Retinal pigment epithelial cell (primary cell): ENCODE results near the gene SLIT1.

Experiments
- DNase-seq: peaks from one replicate; pipeline ENCODE4 v3.0.0-alpha.2; 2010; ENCODE audit warnings: low read depth
- H3K4me3 ChIP-seq: 2 replicates; pipeline ENCODE4 v1.5.1; 2011; ENCODE audit warnings: mild to moderate bottlenecking, low read length, control low read depth, moderate library complexity
- TF ChIP-seq, protein P1 (sequence below): conservative IDR thresholded peaks from 2 replicates; pipeline ENCODE4 v1.5.1; 2011; ENCODE audit warnings: low read depth, low read length, control low read depth, inconsistent platforms

SLIT1 gene

DNA sequence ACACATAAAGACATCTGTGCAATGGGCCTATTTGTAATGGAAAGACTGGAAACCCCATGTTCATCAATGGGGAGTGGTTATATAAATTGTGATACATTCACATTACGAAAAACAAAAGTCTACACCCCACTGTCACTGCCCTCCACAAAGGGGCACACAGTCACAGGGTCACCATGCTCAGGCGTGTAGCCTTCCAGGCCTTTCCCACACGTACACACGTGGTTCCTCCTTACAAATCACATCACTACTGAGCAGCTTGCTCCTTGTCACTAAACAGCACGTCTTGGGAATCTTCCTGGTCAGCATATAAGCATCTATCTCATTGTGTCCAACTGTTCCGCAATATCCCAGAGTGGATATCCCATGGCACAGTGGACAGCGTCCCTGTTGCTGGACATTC lies 163.1 kb downstream of the SLIT1 start:
- TF ChIP-seq, protein P1, sequence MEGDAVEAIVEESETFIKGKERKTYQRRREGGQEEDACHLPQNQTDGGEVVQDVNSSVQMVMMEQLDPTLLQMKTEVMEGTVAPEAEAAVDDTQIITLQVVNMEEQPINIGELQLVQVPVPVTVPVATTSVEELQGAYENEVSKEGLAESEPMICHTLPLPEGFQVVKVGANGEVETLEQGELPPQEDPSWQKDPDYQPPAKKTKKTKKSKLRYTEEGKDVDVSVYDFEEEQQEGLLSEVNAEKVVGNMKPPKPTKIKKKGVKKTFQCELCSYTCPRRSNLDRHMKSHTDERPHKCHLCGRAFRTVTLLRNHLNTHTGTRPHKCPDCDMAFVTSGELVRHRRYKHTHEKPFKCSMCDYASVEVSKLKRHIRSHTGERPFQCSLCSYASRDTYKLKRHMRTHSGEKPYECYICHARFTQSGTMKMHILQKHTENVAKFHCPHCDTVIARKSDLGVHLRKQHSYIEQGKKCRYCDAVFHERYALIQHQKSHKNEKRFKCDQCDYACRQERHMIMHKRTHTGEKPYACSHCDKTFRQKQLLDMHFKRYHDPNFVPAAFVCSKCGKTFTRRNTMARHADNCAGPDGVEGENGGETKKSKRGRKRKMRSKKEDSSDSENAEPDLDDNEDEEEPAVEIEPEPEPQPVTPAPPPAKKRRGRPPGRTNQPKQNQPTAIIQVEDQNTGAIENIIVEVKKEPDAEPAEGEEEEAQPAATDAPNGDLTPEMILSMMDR: no peak
- H3K4me3 ChIP-seq: no peak overlapping the region
- no peak for DNase-seq

DNA sequence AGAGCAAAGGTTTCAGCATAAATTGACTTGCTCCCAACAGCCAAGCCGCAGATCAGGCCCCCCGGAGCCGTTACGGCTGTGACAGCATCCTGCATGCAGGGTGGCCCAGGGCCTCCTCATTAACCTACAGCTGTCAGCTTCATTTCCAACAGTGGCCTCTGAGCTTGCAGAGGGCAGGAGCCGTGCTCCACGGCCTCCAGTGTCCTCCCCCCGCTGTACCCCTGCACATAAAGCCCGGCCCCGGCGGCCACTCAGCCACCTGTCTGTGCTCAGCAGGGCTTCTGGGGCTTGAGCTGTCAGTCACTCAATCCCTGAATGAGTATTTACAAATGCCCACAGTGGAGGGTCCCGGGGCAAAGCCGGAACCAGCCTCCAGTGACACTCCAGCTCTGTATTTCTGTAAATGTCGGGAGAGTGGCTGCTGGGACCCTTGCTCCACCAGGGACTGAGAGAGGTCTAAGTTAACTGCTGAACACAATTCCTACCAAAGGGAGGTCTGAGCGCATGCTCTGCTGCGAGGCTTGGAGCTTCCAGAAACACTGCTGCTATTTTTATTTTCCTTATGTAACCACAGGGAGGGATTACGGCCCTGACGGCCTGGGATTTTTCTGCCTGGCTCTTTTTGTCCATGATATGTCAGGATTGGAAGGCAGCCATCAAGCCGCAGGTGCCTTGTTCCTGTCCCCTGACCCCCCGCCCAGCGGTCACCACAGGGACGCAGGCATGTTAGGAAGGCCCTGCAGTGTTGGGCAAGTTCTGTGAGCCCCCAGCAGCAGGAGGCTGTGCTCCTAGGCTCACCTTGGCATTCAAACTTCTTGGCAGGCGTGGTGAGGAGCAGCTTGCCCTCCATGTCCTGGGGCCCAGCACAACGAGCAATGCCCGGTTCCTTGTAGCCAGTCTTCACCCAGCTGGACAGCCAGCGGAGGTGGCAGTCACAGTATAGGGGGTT lies 165.0 kb downstream of the SLIT1 start:
- peak; percentile 45 for DNase-seq
- no peak overlapping the region for H3K4me3 ChIP-seq
- TF ChIP-seq, protein P1: no peak

DNA sequence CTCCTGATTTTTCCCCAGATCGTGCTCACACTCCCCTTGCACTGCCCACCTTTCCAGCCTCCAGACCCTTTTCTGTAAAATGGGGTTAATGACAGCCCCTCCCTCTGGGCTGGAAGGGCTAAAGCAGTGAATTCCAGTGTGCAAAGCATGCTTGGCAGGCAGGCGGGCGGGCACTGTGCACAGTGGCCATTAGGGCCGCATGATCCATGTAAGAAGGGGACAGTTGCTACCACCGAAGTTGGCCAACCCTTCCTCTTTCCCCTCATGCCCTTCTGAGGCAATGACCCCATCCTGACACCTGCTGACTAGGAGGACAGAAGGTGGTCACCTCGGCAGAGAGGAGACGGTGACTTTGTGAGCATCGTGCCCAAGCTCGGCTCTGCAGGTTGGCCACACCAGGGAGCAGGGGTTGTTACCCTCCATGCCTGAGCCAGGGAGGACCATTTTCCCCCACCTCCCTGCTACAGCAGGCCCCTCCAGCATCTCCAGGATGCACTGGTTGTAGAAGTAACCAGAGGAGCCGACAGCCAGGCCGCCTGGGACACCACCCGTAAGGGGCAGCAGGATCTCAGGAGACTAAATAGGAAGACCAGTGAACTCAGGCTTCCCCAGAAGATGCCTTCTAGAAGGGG lies 166.4 kb downstream of the SLIT1 start:
- TF ChIP-seq, protein P1: no peak
- no peak for DNase-seq

DNA sequence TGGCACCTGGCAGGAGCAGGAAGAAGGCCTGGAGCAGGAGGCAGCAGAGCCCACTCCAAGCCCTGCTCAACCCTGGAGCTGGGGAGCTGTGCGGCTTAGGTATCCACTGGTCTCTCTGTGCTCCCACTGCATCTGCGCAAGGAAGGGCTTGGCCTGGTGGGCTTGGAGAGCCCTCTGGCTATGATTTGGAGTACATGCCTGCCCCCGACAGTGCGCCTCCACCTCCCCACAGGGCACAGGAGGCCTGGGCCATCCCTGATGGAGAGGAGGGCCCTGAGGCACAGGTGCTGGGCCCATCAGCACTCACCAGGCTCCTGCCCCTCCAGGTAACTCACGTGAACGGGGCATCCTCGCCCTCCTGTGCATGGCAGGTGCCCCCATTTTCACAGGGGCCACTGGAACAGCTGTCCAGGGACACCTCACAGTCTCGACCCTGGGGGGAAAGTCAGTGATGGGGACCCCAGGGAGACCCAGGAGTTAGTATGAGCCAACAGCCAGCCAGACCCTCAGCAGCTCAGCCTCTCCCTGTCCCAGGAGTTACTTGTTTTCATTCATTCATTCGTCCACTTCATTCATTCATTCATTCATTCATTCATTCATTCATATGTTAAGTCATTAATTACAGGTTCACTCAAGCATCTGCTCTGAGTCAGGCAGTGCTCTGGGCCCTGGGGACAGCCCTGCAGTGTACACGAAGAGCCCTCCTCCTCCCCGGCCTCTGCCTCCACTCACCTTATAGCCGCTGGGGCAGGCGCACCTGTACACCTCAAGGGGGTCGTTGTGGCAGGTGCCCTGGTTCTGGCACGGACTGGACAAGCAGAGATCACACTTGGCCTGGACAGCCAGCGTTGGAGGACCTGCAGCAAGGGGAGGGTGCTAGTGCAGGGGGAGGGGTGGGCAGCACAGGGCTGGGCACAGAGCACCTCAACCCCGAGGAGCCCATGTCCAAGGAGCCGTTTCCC lies 167.2 kb downstream of the SLIT1 start:
- H3K4me3 ChIP-seq: no peak overlapping the region
- DNase-seq: no peak
- TF ChIP-seq, protein P1: no peak

More for the DNA sequence above, 166.4 kb downstream of the SLIT1 start:
- H3K4me3 ChIP-seq: no peak overlapping the region

DNA sequence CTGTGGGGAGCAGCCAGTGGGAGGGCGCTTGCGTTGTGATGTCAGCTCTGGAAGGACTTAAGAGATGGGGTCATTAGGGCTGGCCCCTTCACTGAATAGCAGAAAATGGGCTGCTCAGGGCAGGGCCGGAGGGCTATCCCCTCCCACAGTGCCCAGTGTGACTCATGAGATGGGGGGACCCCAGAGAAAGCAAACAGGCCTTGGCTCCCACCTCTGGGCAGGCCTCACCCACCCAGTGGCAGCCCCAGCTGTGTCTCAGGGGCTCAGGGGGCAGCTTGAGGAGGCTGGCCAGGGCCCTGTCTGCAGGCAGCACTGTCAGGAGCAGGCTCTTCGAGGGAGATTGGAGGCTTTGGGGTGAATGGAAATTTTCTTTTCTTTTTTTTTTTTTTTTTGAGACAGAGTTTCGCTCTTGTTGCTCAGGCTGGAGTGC lies 168.3 kb downstream of the SLIT1 start:
- TF ChIP-seq, protein P1: no peak
- no peak for DNase-seq
- no peak overlapping the region for H3K4me3 ChIP-seq

DNA sequence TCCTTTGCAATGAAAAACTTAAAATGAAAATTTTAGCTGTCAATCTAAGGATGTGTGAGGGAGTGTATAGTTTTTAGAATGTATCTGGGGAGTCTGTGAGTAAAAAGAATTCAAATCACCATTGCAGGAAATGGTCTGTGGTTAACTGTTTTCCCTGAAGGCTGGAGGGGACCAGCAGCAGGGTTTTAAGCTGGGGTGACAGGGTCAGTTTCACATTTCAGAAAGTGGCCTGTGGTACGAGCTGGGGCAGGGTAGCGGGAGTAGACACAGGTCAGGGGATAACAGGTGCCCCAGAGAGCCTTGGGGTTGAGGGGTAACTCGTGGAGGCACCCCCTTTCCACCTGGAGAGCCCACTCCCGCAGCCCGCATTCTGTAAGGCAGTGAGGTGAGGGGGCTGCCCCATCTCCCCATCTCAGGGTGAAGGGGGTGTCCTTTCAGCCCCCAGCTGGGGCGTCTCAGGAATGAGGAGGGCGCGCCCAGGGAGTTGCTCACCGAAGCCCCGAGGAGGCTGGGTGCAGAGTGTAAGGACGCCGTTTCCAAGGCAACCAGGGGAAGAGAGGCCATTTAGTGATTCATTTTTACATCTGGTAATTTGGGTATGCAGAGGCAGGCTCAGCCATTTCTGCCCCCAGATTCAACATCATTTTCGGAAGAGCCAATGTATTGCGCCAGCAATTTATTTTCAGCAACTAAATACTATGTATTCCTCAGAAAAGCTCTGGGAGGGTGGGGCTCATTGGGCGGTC lies 168.9 kb downstream of the SLIT1 start:
- no peak overlapping the region for H3K4me3 ChIP-seq
- TF ChIP-seq, protein P1: no peak
- DNase-seq: no peak
